GM23338 (cell line): ENCODE measurements around the gene MOB3B. TPM values are rescaled to one million over a fixed set of nuclear protein-coding genes. Genes with fewer than 3 reads are reported as not detected.

Experiments
- ATAC-seq: fragments of 200-7000 bp; cut with Tn5 transposase; 3 replicates; pipeline ENCODE4 v1.9.1; 2020
- DNase-seq: peaks from one replicate; pipeline ENCODE4 v3.0.0-alpha.2; 2015; ENCODE audit warnings: low spot score
- H2AFZ ChIP-seq: fragments of 200-600 bp; sonication (generic); 2 replicates; pipeline ENCODE4 v1.8.0; 2016; ENCODE audit warnings: antibody characterized with exemption, mild to moderate bottlenecking, moderate library complexity
- H3F3A ChIP-seq: fragments of 200-600 bp; sonication (generic); replicated peaks from 2 replicates; pipeline ENCODE4 v1.8.0; 2017; ENCODE audit warnings: antibody characterized with exemption, mixed run types, low read depth
- H3K27ac ChIP-seq: fragments of 200-600 bp; sonication (generic); 2 replicates; pipeline ENCODE4 v1.6.1; 2016; ENCODE audit warnings: low read depth
- H3K27me3 ChIP-seq: fragments of 200-600 bp; sonication (generic); 2 replicates; pipeline ENCODE4 v1.8.0; 2016; ENCODE audit warnings: mild to moderate bottlenecking, mixed run types, moderate library complexity; ENCODE audit not compliant: insufficient read depth
- H3K36me3 ChIP-seq: fragments of 200-600 bp; sonication (generic); 2 replicates; pipeline ENCODE4 v1.8.0; 2016; ENCODE audit warnings: mild to moderate bottlenecking; ENCODE audit not compliant: insufficient read depth
- H3K4me1 ChIP-seq: fragments of 200-600 bp; sonication (generic); 2 replicates; pipeline ENCODE4 v1.8.0; 2016; ENCODE audit warnings: mild to moderate bottlenecking, moderate library complexity; ENCODE audit not compliant: insufficient read depth
- H3K4me2 ChIP-seq: fragments of 200-600 bp; sonication (generic); 2 replicates; pipeline ENCODE4 v1.7.1; 2017; ENCODE audit warnings: mixed run types
- H3K4me3 ChIP-seq: fragments of 200-600 bp; sonication (generic); 2 replicates; pipeline ENCODE4 v1.6.1; 2016; ENCODE audit warnings: mixed run types
- H3K79me2 ChIP-seq: fragments of 200-600 bp; sonication (generic); replicated peaks from 2 replicates; pipeline ENCODE4 v1.8.0; 2017; ENCODE audit warnings: mild to moderate bottlenecking; ENCODE audit not compliant: insufficient read depth
- H3K9me2 ChIP-seq: fragments of 200-600 bp; sonication (generic); 2 replicates; pipeline ENCODE4 v1.8.0; 2017; ENCODE audit not compliant: insufficient read depth
- H4K20me1 ChIP-seq: fragments of 200-600 bp; sonication (generic); replicated peaks from 2 replicates; pipeline ENCODE4 v1.8.0; 2017; ENCODE audit warnings: mild to moderate bottlenecking; ENCODE audit not compliant: insufficient read depth
- H3K27ac Mint-ChIP-seq: 2 replicates; pipeline ENCODE4 v1.8.0; 2020; ENCODE audit warnings: inconsistent platforms, mild to moderate bottlenecking, moderate library complexity, mixed read lengths
- H3K27me3 Mint-ChIP-seq: 3 replicates; pipeline ENCODE4 v1.8.0; 2022; ENCODE audit warnings: low read depth, mild to moderate bottlenecking, moderate library complexity, mixed read lengths, inconsistent platforms; ENCODE audit not compliant: insufficient read depth, poor library complexity
- H3K36me3 Mint-ChIP-seq: 3 replicates; pipeline ENCODE4 v1.8.0; 2021; ENCODE audit warnings: low read depth, mild to moderate bottlenecking, inconsistent platforms, moderate library complexity, mixed read lengths
- H3K4me1 Mint-ChIP-seq: 3 replicates; pipeline ENCODE4 v1.8.0; 2020; ENCODE audit warnings: mild to moderate bottlenecking, inconsistent platforms, mixed read lengths
- H3K4me3 Mint-ChIP-seq: 3 replicates; pipeline ENCODE4 v1.8.0; 2021; ENCODE audit warnings: moderate library complexity, mild to moderate bottlenecking, inconsistent platforms, mixed read lengths
- H3K9me3 Mint-ChIP-seq: 3 replicates; pipeline ENCODE4 v1.8.0; 2020; ENCODE audit warnings: moderate library complexity, mild to moderate bottlenecking, inconsistent platforms, mixed read lengths
- EZH2phosphoT487 ChIP-seq: fragments of 200-600 bp; sonication (generic); IDR thresholded peaks from one replicate; pipeline ENCODE4 v1.8.1; 2018; ENCODE audit warnings: antibody characterized with exemption; ENCODE audit not compliant: unreplicated experiment
- JUNB ChIP-seq: IDR thresholded peaks from one replicate; pipeline ENCODE4 v1.6.1; 2016; ENCODE audit warnings: antibody characterized with exemption; ENCODE audit not compliant: unreplicated experiment
- NANOG ChIP-seq: IDR thresholded peaks from 2 replicates; pipeline ENCODE4 v1.6.1; 2016; ENCODE audit warnings: antibody characterized with exemption, borderline replicate concordance
- ZNF114 ChIP-seq: fragments of 250-450 bp; sonication (Bioruptor Pico); IDR thresholded peaks from 2 replicates; pipeline ENCODE4 v1.5.0; 2020; ENCODE audit warnings: mild to moderate bottlenecking, moderate library complexity
- ZNF331 ChIP-seq: fragments of 250-450 bp; sonication (Bioruptor Pico); IDR thresholded peaks from 2 replicates; pipeline ENCODE4 v1.5.0; 2020; ENCODE audit warnings: low read depth, mild to moderate bottlenecking, moderate library complexity
- polyA plus RNA-seq: library from polyadenylated mRNA; unstranded; fragments of >200 nt; fragmentation: Nextera tagmentation; extraction: Ambion mirVana; gene quantifications from 2 replicates; pipeline ENCODE4 v1.2.1, GENCODE V29; 2016
- total RNA-seq: library from RNA; depleted of rRNA; stranded (reverse); fragments of >200 nt; shearing (Covaris generic); gene quantifications from 2 replicates; pipeline ENCODE4 v1.2.3, GENCODE V29; 2014
- TF ChIP-seq, protein P1 (sequence below): fragments of 250-450 bp; sonication (Bioruptor Pico); IDR thresholded peaks from 2 replicates; pipeline ENCODE4 v1.5.0; 2020; ENCODE audit warnings: mild to moderate bottlenecking, moderate library complexity
- TF ChIP-seq, protein P2 (sequence below): IDR thresholded peaks from 2 replicates; pipeline ENCODE4 v1.6.1; 2016; ENCODE audit warnings: antibody characterized with exemption

Gene MOB3B
- total and polyA plus RNA-seq, 2 experiments from 2014 or later = 7.6 to 12.1 TPM

DNA sequence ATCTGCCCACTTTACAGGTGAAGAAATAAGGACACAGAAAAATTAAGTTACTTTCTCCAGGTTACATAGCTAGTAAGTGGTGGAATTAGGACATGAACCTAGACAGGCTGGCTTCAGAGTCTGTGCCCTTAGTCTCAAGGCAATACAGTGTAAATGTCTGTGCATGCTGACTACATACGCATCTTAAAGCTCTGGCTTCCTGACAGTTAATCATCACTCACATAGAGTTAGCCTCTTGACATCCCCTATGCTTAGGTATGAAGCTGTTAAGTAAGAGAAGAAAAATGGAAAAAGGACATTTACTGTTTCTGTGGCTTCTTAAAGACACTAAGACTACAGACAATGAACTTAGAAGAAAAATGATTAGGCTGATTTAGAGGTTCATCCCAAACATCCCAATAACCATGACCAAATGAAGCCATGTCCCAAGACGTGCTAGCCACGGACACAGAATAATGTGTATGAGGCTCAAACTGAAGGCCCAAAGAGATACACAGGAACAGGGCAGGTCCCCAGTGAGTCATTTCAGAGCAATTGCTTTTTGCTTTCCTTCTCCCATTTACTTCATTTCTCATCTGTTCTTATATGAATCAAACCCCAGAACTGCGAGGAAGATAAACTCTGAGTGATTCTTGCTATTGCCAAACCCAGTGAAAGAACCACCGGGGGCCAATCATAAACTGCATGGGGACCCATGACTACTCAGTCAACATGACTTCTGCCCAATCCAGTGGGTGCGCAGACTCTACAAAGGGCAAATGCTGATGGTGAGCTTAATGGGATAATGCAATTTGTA is 105.5 kb downstream of the MOB3B start (continued):
- TF ChIP-seq, protein P1, sequence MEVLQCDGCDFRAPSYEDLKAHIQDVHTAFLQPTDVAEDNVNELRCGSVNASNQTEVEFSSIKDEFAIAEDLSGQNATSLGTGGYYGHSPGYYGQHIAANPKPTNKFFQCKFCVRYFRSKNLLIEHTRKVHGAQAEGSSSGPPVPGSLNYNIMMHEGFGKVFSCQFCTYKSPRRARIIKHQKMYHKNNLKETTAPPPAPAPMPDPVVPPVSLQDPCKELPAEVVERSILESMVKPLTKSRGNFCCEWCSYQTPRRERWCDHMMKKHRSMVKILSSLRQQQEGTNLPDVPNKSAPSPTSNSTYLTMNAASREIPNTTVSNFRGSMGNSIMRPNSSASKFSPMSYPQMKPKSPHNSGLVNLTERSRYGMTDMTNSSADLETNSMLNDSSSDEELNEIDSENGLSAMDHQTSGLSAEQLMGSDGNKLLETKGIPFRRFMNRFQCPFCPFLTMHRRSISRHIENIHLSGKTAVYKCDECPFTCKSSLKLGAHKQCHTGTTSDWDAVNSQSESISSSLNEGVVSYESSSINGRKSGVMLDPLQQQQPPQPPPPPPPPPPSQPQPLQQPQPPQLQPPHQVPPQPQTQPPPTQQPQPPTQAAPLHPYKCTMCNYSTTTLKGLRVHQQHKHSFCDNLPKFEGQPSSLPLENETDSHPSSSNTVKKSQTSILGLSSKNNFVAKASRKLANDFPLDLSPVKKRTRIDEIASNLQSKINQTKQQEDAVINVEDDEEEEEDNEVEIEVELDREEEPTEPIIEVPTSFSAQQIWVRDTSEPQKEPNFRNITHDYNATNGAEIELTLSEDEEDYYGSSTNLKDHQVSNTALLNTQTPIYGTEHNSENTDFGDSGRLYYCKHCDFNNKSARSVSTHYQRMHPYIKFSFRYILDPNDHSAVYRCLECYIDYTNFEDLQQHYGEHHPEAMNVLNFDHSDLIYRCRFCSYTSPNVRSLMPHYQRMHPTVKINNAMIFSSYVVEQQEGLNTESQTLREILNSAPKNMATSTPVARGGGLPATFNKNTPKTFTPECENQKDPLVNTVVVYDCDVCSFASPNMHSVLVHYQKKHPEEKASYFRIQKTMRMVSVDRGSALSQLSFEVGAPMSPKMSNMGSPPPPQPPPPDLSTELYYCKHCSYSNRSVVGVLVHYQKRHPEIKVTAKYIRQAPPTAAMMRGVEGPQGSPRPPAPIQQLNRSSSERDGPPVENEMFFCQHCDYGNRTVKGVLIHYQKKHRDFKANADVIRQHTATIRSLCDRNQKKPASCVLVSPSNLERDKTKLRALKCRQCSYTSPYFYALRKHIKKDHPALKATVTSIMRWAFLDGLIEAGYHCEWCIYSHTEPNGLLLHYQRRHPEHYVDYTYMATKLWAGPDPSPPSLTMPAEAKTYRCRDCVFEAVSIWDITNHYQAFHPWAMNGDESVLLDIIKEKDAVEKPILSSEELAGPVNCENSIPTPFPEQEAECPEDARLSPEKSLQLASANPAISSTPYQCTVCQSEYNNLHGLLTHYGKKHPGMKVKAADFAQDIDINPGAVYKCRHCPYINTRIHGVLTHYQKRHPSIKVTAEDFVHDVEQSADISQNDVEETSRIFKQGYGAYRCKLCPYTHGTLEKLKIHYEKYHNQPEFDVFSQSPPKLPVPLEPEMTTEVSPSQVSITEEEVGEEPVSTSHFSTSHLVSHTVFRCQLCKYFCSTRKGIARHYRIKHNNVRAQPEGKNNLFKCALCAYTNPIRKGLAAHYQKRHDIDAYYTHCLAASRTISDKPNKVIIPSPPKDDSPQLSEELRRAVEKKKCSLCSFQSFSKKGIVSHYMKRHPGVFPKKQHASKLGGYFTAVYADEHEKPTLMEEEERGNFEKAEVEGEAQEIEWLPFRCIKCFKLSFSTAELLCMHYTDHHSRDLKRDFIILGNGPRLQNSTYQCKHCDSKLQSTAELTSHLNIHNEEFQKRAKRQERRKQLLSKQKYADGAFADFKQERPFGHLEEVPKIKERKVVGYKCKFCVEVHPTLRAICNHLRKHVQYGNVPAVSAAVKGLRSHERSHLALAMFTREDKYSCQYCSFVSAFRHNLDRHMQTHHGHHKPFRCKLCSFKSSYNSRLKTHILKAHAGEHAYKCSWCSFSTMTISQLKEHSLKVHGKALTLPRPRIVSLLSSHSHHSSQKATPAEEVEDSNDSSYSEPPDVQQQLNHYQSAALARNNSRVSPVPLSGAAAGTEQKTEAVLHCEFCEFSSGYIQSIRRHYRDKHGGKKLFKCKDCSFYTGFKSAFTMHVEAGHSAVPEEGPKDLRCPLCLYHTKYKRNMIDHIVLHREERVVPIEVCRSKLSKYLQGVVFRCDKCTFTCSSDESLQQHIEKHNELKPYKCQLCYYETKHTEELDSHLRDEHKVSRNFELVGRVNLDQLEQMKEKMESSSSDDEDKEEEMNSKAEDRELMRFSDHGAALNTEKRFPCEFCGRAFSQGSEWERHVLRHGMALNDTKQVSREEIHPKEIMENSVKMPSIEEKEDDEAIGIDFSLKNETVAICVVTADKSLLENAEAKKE (CRISPR knock-in tag) = no peak

DNA sequence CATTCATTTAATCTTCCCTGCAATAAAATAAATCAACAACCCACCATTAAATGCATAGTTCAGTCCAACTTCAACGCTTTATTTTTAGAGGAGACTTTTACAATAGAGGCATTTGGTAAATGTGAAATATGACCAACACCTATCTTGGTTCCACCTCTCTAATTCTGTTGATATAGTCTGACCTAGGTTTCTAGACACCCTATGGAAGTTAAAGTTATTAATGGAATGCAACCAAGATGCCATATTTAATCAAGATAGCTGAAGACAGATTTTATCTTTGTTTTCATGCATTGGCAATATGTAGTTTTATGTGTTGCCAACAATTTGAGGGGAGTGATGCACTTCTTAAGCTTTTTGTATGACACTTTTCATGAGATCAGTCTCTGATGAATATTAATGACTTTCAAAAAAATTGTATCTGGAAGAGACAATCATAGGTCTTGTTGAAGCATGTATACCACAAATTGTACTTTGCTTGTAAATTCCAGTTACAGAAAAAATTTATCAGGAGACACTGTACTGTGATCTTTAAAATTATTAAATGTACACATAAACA is 107.3 kb downstream of the MOB3B start:
- H3K4me1 ChIP-seq = peaks cover 29% of the 10 kb centered on the region
- Mint-ChIP-seq H3K4me3 (no peak overlapping the region), H3K27me3 (no peaks in the 10 kb centered on the region), H3K36me3 (peaks cover 7% of the 10 kb centered on the region; the same call in 2 of the 3 replicates), H3K4me1 (peaks cover 46% of the 10 kb centered on the region), H3K27ac (no peak overlapping the region), H3K9me3 (no peaks in the 10 kb centered on the region)
- no peaks in the 10 kb centered on the region for H3K36me3 ChIP-seq
- H2AFZ ChIP-seq = no peak overlapping the region
- H3K4me2 ChIP-seq = no peak overlapping the region; the same call in 1 of the 2 replicates
- H3K27ac ChIP-seq = no peak overlapping the region
- H4K20me1 ChIP-seq = no peaks in the 10 kb centered on the region
- no peaks in the 10 kb centered on the region; the same call in 1 of the 2 replicates for H3K79me2 ChIP-seq
- ATAC-seq (no peak), DNase-seq (no peak)
- no peaks in the 10 kb centered on the region for H3F3A ChIP-seq
- H3K4me3 ChIP-seq = no peak overlapping the region
- H3K9me2 ChIP-seq = no peaks in the 10 kb centered on the region
- H3K27me3 ChIP-seq = no peaks in the 10 kb centered on the region
- TF ChIP-seq ZNF331 (CRISPR knock-in tag) (no peak), EZH2phosphoT487 (no peak), NANOG (no peak), JUNB (no peak), ZNF114 (CRISPR knock-in tag) (no peak)
- TF ChIP-seq, protein P1 (CRISPR knock-in tag) = no peak
- TF ChIP-seq, protein P2, sequence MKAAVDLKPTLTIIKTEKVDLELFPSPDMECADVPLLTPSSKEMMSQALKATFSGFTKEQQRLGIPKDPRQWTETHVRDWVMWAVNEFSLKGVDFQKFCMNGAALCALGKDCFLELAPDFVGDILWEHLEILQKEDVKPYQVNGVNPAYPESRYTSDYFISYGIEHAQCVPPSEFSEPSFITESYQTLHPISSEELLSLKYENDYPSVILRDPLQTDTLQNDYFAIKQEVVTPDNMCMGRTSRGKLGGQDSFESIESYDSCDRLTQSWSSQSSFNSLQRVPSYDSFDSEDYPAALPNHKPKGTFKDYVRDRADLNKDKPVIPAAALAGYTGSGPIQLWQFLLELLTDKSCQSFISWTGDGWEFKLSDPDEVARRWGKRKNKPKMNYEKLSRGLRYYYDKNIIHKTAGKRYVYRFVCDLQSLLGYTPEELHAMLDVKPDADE = no peak
